ENCODE data around the gene NTSR2. TPM values are rescaled to one million over a fixed set of nuclear protein-coding genes. Genes with fewer than 3 reads are reported as not detected.

The NTSR2 gene
- total and polyA plus RNA-seq, 2 experiments from 2014 or later, result not detected

DNA sequence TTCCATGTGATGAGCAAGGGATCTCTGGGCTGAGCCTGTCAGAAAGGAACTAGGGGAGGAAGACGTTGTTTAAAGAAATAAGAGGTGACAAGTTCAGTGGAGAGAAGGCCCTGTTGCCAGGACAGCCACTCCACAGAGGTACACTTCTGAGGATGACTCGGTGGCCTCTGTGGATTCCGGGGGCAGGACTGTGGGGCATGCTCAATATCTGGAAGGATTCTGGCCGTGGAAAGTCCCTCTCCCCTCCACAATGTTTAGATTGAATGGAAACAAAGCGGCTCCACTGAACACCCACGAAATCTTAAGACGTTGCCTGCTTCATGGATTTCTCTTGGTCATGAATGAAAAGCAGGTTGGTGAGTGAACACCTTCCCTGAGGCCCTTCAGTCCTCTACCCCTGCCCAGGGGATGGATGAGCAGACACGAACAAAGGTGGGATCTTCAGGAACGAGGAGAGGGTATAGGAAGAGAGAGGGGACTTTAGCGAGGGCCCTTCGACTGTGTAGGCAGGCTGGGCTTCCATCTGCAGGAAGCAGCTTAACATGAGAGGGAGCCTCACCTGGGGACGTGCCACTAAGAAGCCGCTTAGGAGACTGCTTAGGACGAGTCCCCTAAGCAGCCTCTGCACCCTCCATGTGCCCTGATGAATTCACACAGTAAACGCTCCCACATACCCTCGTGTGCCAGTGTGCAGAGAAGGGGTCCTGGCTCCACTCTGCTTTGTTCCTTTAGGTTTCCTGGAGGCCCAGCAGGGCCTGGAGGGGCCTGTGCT is 1.9 kb downstream of the NTSR2 start:
- Histone ChIP-seq H3K4me3 (no peak overlapping the region), H3K4me1 (ENCODE audit: low read depth) (no peaks in the 10 kb centered on the region), H3K27ac (no peak overlapping the region), H3K36me3 (no peaks in the 10 kb centered on the region), H3K27me3 (peaks cover 27% of the 10 kb centered on the region), H3K9me3 (ENCODE audit: low read depth) (no peaks in the 10 kb centered on the region)
- no peak for DNase-seq (ENCODE audit: low read depth in 1 of 2, low spot score in 1 of 2)
- TF ChIP-seq CTCF (IDR thresholded peaks at IDR 0.05; ENCODE audit: low read depth, low read length), result no peak

- no peak overlapping the region for H3K27ac ChIP-seq
- DNase-seq (ENCODE audit: low read depth in 1 of 2, low spot score in 1 of 2), result no peak
- H3K36me3 ChIP-seq, result no peaks in the 10 kb centered on the region
These were observed 2.8 kb downstream of the NTSR2 start for GRCh38 chr2:11667194-11667593.

DNA sequence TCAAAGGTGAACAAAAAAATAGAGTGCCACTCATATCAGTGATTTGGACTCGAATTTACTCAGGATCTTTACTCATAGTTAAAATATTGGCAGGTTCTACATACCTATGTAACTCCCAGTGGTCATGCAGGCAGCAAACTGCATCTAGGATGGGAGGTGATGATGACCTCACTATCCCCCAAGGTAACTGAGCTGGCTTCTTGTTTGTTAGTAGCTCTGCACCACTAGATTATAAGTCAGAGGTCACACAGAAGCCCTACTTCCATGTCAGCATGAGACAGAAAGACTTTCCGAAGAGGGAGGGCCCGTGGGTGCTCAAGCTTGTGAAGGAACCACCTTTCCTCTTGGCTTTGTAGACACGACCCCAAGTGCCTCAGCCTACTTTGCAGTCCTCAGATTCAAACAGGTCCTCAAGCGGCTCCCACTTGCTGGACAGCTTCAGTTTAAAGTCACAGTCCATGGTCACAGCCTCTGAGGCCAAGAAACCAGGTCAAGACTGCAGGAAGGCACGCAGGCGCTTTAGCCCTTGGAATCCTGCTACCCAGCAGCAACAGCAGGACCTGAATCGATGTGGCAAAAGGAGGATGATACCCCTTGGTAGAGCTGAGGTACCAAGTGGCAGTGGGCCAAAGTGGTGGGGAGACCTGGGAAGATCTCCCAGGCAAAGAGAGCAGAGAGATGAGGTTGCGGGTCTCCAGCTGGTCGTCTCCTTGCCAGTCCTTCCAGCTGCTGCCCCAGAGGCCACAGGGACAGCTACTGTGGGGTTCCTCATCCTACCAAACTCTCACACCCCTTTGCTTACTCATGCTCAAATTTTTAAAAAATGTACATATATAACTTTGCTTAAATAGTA is 4.3 kb downstream of the NTSR2 start:
- H3K36me3 ChIP-seq, result no peaks in the 10 kb centered on the region
- H3K27me3 ChIP-seq, result peaks cover 21% of the 10 kb centered on the region
- no peaks in the 10 kb centered on the region for H3K4me1 ChIP-seq (ENCODE audit: low read depth)
- no peaks in the 10 kb centered on the region for H3K9me3 ChIP-seq (ENCODE audit: low read depth)
- TF ChIP-seq CTCF (IDR thresholded peaks at IDR 0.05; ENCODE audit: low read depth, low read length), result no peak
- no peak for DNase-seq (ENCODE audit: low read depth in 1 of 2, low spot score in 1 of 2)
- no peak overlapping the region for H3K4me3 ChIP-seq
- H3K27ac ChIP-seq, result no peak overlapping the region

More at GRCh38 chr2:11667194-11667593, 2.8 kb downstream of the NTSR2 start:
- peaks cover 27% of the 10 kb centered on the region for H3K27me3 ChIP-seq
- H3K4me3 ChIP-seq, result no peak overlapping the region
- TF ChIP-seq CTCF (IDR thresholded peaks at IDR 0.05; ENCODE audit: low read depth, low read length), result no peak
- H3K4me1 ChIP-seq (ENCODE audit: low read depth), result no peaks in the 10 kb centered on the region
- H3K9me3 ChIP-seq (ENCODE audit: low read depth), result no peaks in the 10 kb centered on the region

DNA sequence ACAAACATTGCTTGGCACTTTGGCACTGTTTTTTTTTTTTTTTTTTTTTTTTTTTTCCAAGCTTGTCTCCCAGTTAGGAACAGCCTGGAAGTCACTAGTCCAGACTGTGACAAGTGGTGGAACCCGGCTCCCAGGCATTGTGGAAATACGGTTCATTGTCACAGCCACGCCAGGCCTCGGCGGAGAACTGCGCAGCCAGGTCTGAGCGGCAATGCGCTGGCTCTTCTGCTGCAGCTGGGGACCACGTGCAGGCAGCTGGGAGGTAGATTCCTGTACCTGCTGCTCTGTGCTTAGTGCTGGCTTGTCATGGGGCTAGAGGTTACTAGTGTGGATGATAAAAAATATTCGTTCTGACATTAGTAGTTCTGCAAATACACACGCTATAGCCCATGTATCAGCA is 5.0 kb downstream of the NTSR2 start:
- Histone ChIP-seq H3K4me3 (no peak overlapping the region), H3K27me3 (peaks cover 14% of the 10 kb centered on the region), H3K9me3 (ENCODE audit: low read depth) (no peaks in the 10 kb centered on the region), H3K4me1 (ENCODE audit: low read depth) (no peaks in the 10 kb centered on the region), H3K36me3 (no peaks in the 10 kb centered on the region), H3K27ac (no peak overlapping the region)
- no peak for TF ChIP-seq CTCF (IDR thresholded peaks at IDR 0.05; ENCODE audit: low read depth, low read length)
- no peak for DNase-seq (ENCODE audit: low read depth in 1 of 2, low spot score in 1 of 2)

DNA sequence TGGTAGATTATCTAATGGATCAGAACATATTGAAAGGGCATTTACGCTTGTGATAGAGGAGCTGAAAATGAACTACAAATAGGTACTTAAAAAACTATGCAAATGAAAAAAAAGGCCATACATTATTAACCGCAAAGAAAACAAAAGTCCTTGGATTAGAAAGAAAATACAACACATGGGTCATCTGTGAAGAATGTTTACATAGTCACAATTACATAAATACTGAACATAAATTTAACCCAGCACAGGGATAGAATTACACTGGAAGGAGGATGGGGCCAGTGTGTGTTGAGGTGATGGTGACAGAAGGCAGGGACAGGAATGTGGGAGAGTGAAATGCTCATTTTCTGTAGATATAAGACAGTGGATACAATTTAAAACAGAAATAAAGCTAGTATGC is 6.6 kb downstream of the NTSR2 start:
- no peak overlapping the region for H3K4me3 ChIP-seq
- H3K4me1 ChIP-seq (ENCODE audit: low read depth), result no peaks in the 10 kb centered on the region
- TF ChIP-seq CTCF (IDR thresholded peaks at IDR 0.05; ENCODE audit: low read depth, low read length), result no peak
- DNase-seq (ENCODE audit: low read depth in 1 of 2, low spot score in 1 of 2), result no peak
- no peaks in the 10 kb centered on the region for H3K36me3 ChIP-seq
- peaks cover 10% of the 10 kb centered on the region for H3K27me3 ChIP-seq
- no peaks in the 10 kb centered on the region for H3K9me3 ChIP-seq (ENCODE audit: low read depth)
- H3K27ac ChIP-seq, result no peak overlapping the region
